Natural killer cell (primary cell): ENCODE measurements around the gene IFRD2. TPM values are rescaled to one million over a fixed set of nuclear protein-coding genes. Genes with fewer than 3 reads are reported as not detected.

Source experiments
- ATAC-seq, 3 donors: fragments of 150-1000 bp in 2 of 3; fragments of 200-7000 bp in 1 of 3; cut with Tn5 transposase; 1 replicate in 1 of 3; 2 replicates in 2 of 3; pipeline ENCODE4 v1.10.0; 2021; ENCODE audit warnings: mild to moderate bottlenecking in 2 of 3, moderate library complexity in 2 of 3
- DNase-seq, 2 donors: peaks; one replicate each; pipeline versions ENCODE4 v3.0.0 to v3.0.0-alpha.2; 2013 to 2021; ENCODE audit warnings: mixed read lengths in 1 of 2
- H3K27ac ChIP-seq: one replicate; pipeline ENCODE4 v1.5.1; 2013; ENCODE audit warnings: mild to moderate bottlenecking, low read length
- H3K27me3 ChIP-seq: one replicate; pipeline ENCODE4 v1.6.1; 2013; ENCODE audit warnings: low read length; ENCODE audit not compliant: control insufficient read depth, insufficient read depth
- H3K36me3 ChIP-seq: one replicate; pipeline ENCODE4 v1.6.1; 2013; ENCODE audit warnings: low read length; ENCODE audit not compliant: control insufficient read depth, insufficient read depth
- H3K4me1 ChIP-seq: one replicate; pipeline ENCODE4 v1.6.1; 2013; ENCODE audit warnings: low read length; ENCODE audit not compliant: control insufficient read depth, insufficient read depth
- H3K4me3 ChIP-seq: one replicate; pipeline ENCODE4 v1.5.1; 2013; ENCODE audit warnings: low read length
- H3K9me3 ChIP-seq: one replicate; pipeline ENCODE4 v1.6.1; 2013; ENCODE audit warnings: low read length; ENCODE audit not compliant: control insufficient read depth, insufficient read depth
- H3K27ac Mint-ChIP-seq, 2 donors: one replicate each; pipeline ENCODE4 v1.8.0; 2022; ENCODE audit warnings: mild to moderate bottlenecking in 2 of 2, mixed read lengths in 2 of 2, moderate library complexity in 1 of 2
- H3K27me3 Mint-ChIP-seq, 2 donors: one replicate each; pipeline ENCODE4 v1.8.0; 2022; ENCODE audit warnings: low read depth in 2 of 2, mixed read lengths in 2 of 2
- H3K36me3 Mint-ChIP-seq: one replicate; pipeline ENCODE4 v1.8.0; 2022; ENCODE audit warnings: mixed read lengths
- H3K4me1 Mint-ChIP-seq, 2 donors: one replicate each; pipeline ENCODE4 v1.8.0; 2022; ENCODE audit warnings: mixed read lengths in 2 of 2
- H3K4me3 Mint-ChIP-seq: one replicate; pipeline ENCODE4 v1.8.0; 2022; ENCODE audit warnings: mild to moderate bottlenecking, moderate library complexity, mixed read lengths
- H3K9me3 Mint-ChIP-seq, 2 donors: one replicate each; pipeline ENCODE4 v1.8.0; 2022; ENCODE audit warnings: mixed read lengths in 2 of 2
- CTCF ChIP-seq: fragments of 200-600 bp; IDR thresholded peaks from one replicate; pipeline ENCODE4 v1.8.0; 2022; ENCODE audit warnings: antibody characterized with exemption
- WGBS: methylation state at CpG from one replicate; pipeline ENCODE4 v1.1.7; 2013; ENCODE audit warnings: missing lambda C conversion rate; ENCODE audit not compliant: insufficient coverage; 5-methylcytosine and 5-hydroxymethylcytosine counted together
- intact Hi-C: fragments of 100-400 bp; cut with micrococcal nuclease; formaldehyde crosslinking; loops from one replicate; pipeline ENCODE4 v1.14.2; 2022
- total RNA-seq, 4 donors: library from RNA; stranded (reverse); fragments of 120-200 nt in 1 of 4; gene quantifications; one replicate each; pipeline versions ENCODE4 v1.2.3 to v1.2.4, GENCODE V29; 2013 to 2022

Gene IFRD2
- total RNA-seq, 3 donors from 2014 or later (not counting 1 experiment from before 2014, with no cell fraction given): 27.8 to 39.1 (median 32.1) TPM

- peak; percentile 30 for TF ChIP-seq CTCF
- Mint-ChIP-seq H3K9me3 (no peaks in the 10 kb centered on the region), H3K27me3 (no peaks in the 10 kb centered on the region), H3K4me3 (peak overlapping the region; percentile 2), H3K27ac (peak overlapping the region; percentile 39 to 50), H3K36me3 (no peaks in the 10 kb centered on the region), H3K4me1 (peaks cover 5 to 34% of the 10 kb centered on the region in 2 donors)
- intact Hi-C loops: no loop called here
- Histone ChIP-seq H3K4me3 (no peak overlapping the region), H3K36me3 (peaks cover 62% of the 10 kb centered on the region), H3K27ac (no peak overlapping the region), H3K27me3 (no peaks in the 10 kb centered on the region), H3K4me1 (peaks cover 46% of the 10 kb centered on the region), H3K9me3 (no peaks in the 10 kb centered on the region)
- no peak for ATAC-seq
- peak in 1 of 2 donors; percentile 55 for DNase-seq
- 96% methylated on average over 20 of the region's 20 CpGs for WGBS
These were observed 35.0 kb downstream of the IFRD2 start for GRCh38 chr3:50256978-50257890.

- DNase-seq (no peak), ATAC-seq (no peak)
- Mint-ChIP-seq H3K27ac (peak overlapping the region in 1 of 2 donors; percentile 77), H3K4me3 (no peak overlapping the region), H3K36me3 (no peaks in the 10 kb centered on the region), H3K4me1 (peaks cover 18 to 51% of the 10 kb centered on the region in 2 donors), H3K9me3 (no peaks in the 10 kb centered on the region), H3K27me3 (no peaks in the 10 kb centered on the region)
- H3K27ac ChIP-seq: no peak overlapping the region
- 98% methylated on average over 9 of the region's 9 CpGs for WGBS
- no peaks in the 10 kb centered on the region for H3K27me3 ChIP-seq
- H3K4me3 ChIP-seq: no peak overlapping the region
- peaks cover 71% of the 10 kb centered on the region for H3K36me3 ChIP-seq
- intact Hi-C loops: no loop called here
- no peaks in the 10 kb centered on the region for H3K9me3 ChIP-seq
- TF ChIP-seq CTCF: no peak
- peaks cover 55% of the 10 kb centered on the region for H3K4me1 ChIP-seq
These were observed 37.0 kb downstream of the IFRD2 start for GRCh38 chr3:50255251-50255615.

DNA sequence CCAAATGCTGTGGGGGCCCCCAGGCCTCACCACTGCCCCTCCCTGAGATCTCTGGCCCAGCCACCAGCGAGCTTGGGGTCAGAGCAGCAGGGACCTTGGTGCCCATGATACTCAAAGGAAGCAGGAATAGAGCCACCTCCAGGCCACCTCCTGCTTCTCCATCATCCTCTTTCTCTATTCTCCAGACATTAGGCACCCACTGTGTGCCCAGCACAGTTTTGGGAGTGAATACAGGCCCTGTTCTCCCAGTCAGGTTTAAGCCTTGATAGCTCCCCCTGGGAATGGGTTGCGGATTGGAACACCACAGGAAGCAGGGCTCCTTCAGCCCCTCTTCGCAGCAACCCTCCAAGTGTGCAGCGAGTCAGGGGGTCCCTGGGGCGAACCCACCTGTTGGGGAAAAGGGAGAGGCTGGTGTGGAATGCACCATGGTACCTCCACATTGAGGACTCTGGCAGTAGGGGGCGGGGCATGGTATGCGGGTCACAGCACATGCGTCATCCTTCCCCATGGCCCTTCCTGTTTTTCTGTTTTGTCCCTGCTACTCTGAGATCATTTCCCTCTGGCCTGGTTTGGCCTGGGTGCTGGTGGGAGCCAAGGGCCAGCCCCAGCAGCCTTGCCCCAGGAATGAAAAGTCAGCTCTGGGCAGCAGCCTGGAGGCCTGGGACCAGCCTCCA lies 37.5 kb downstream of the IFRD2 start:
- H3K36me3 ChIP-seq: peaks cover 70% of the 10 kb centered on the region
- 81% methylated on average over 8 of the region's 8 CpGs for WGBS
- no peak for TF ChIP-seq CTCF
- peak overlapping the region in 1 of 2 donors; percentile 77 for H3K27ac Mint-ChIP-seq
- H3K27me3 ChIP-seq: no peaks in the 10 kb centered on the region
- H3K4me3 Mint-ChIP-seq: no peak overlapping the region
- H3K36me3 Mint-ChIP-seq: no peaks in the 10 kb centered on the region
- H3K4me1 Mint-ChIP-seq: peaks cover 19 to 52% of the 10 kb centered on the region in 2 donors
- no peaks in the 10 kb centered on the region for H3K27me3 Mint-ChIP-seq
- ATAC-seq (peak in 1 of 3 donors; percentile 69), DNase-seq (no peak)
- no peaks in the 10 kb centered on the region for H3K9me3 ChIP-seq
- H3K4me3 ChIP-seq: no peak overlapping the region
- intact Hi-C loops: no loop called here
- H3K27ac ChIP-seq: no peak overlapping the region
- H3K9me3 Mint-ChIP-seq: no peaks in the 10 kb centered on the region
- peaks cover 57% of the 10 kb centered on the region for H3K4me1 ChIP-seq
